ENCODE data around the gene PCNT.
"Not testable (repeated sequence)": the region's sequence is repeated elsewhere in the genome, so short reads cannot be mapped to it uniquely, and the experiment has no call there.

The PCNT gene

GRCh38 chr21:46299167-46299566 is 24.8 kb upstream of the PCNT start:
- no peak for DNase-seq (ENCODE audit: low read depth, low spot score)
- no peak overlapping the region for H3K4me3 ChIP-seq (ENCODE audit: low read length)

GRCh38 chr21:46301759-46302158 is 22.2 kb upstream of the PCNT start:
- no peak overlapping the region for H3K4me3 ChIP-seq (ENCODE audit: low read length)
- DNase-seq (ENCODE audit: low read depth, low spot score): no peak

GRCh38 chr21:46304437-46304836 is 19.5 kb upstream of the PCNT start:
- no peak for DNase-seq (ENCODE audit: low read depth, low spot score)
- no peak overlapping the region for H3K4me3 ChIP-seq (ENCODE audit: low read length)

- no peak overlapping the region for H3K4me3 ChIP-seq (ENCODE audit: low read length)
- DNase-seq (ENCODE audit: low read depth, low spot score): no peak
Observed at GRCh38 chr21:46304955-46305354, 19.0 kb upstream of the PCNT start.

- no peak overlapping the region for H3K4me3 ChIP-seq (ENCODE audit: low read length)
- no peak for DNase-seq (ENCODE audit: low read depth, low spot score)
Observed at GRCh38 chr21:46307625-46308024, 16.3 kb upstream of the PCNT start.

- DNase-seq (ENCODE audit: low read depth, low spot score): no peak
Observed at GRCh38 chr21:46308431-46308830, 15.5 kb upstream of the PCNT start.

GRCh38 chr21:46310260-46310659 is 13.7 kb upstream of the PCNT start:
- not testable (repeated sequence) for DNase-seq (ENCODE audit: low read depth, low spot score)

More at GRCh38 chr21:46308431-46308830, 15.5 kb upstream of the PCNT start:
- H3K4me3 ChIP-seq (ENCODE audit: low read length): no peak overlapping the region

GRCh38 chr21:46311568-46311967 is 12.4 kb upstream of the PCNT start:
- DNase-seq (ENCODE audit: low read depth, low spot score): no peak
- no peak overlapping the region for H3K4me3 ChIP-seq (ENCODE audit: low read length)

More at GRCh38 chr21:46310260-46310659, 13.7 kb upstream of the PCNT start:
- not testable (repeated sequence) for H3K4me3 ChIP-seq (ENCODE audit: low read length)

GRCh38 chr21:46312949-46313348 is 11.0 kb upstream of the PCNT start:
- no peak overlapping the region for H3K4me3 ChIP-seq (ENCODE audit: low read length)
- DNase-seq (ENCODE audit: low read depth, low spot score): no peak

GRCh38 chr21:46314441-46315020 is 9.4 kb upstream of the PCNT start:
- H3K4me3 ChIP-seq (ENCODE audit: low read length): no peak overlapping the region
- DNase-seq (ENCODE audit: low read depth, low spot score): no peak

- H3K4me3 ChIP-seq (ENCODE audit: low read length): no peak overlapping the region
- no peak for DNase-seq (ENCODE audit: low read depth, low spot score)
Observed at GRCh38 chr21:46316708-46317324, 7.1 kb upstream of the PCNT start.

GRCh38 chr21:46317710-46318463 is 6.1 kb upstream of the PCNT start:
- no peak overlapping the region for H3K4me3 ChIP-seq (ENCODE audit: low read length)
- no peak for DNase-seq (ENCODE audit: low read depth, low spot score)

- DNase-seq (ENCODE audit: low read depth, low spot score): no peak
- no peak overlapping the region for H3K4me3 ChIP-seq (ENCODE audit: low read length)
Observed at GRCh38 chr21:46318464-46318845, 5.5 kb upstream of the PCNT start.

- DNase-seq (ENCODE audit: low read depth, low spot score): no peak
- H3K4me3 ChIP-seq (ENCODE audit: low read length): no peak overlapping the region
Observed at GRCh38 chr21:46319186-46319585, 4.8 kb upstream of the PCNT start.

- H3K4me3 ChIP-seq (ENCODE audit: low read length): no peak overlapping the region; the same call in 1 of the 2 replicates
- DNase-seq (ENCODE audit: low read depth, low spot score): peak; percentile 98
Observed at GRCh38 chr21:46320331-46320801, 3.6 kb upstream of the PCNT start.

- H3K4me3 ChIP-seq (ENCODE audit: low read length): peak overlapping the region; percentile 95
- no peak for DNase-seq (ENCODE audit: low read depth, low spot score)
Observed at GRCh38 chr21:46322351-46323226, 1.4 kb upstream of the PCNT start.

- DNase-seq (ENCODE audit: low read depth, low spot score): no peak
- peak overlapping the region; percentile 95 for H3K4me3 ChIP-seq (ENCODE audit: low read length)
Observed at GRCh38 chr21:46323227-46323709, 688 bp upstream of the PCNT start.

GRCh38 chr21:46324390-46325072 is 575 bp downstream of the PCNT start:
- DNase-seq (ENCODE audit: low read depth, low spot score): peak; percentile 61
- H3K4me3 ChIP-seq (ENCODE audit: low read length): peak overlapping the region; percentile 87

Measured in Jurkat, Clone E6-1 (cell line).